Measurements from ENCODE around the gene TFAP2C.

- no peak for TF ChIP-seq CTCF (IDR thresholded peaks at IDR 0.05; ENCODE audit: low read length)
- TF ChIP-seq EZH2 (IDR thresholded peaks at IDR 0.05; ENCODE audit: borderline replicate concordance, low read length): no peak
Measured at GRCh38 chr20:56637576-56637975, 8.5 kb downstream of the TFAP2C start.

Measured in OCI-LY1 (cell line).